SK-N-SH (cell line): Measurements from ENCODE around the gene MLLT1. TPM values are rescaled to one million over a fixed set of nuclear protein-coding genes. Genes with fewer than 3 reads are reported as not detected.
"Not testable (repeated sequence)": the region's sequence is repeated elsewhere in the genome, so short reads cannot be mapped to it uniquely, and the experiment has no call there.

Source experiments
- CTCF ChIA-PET: fragments of 300-600, 350-600 bp; formaldehyde crosslinking; extraction: SDS; loops from one replicate; lab custom pipeline; 2021; lab: Yijun Ruan, JAX
- POLR2A ChIA-PET: fragments of 350-600 bp; sonication (Branson Sonifier 250); formaldehyde crosslinking; extraction: SDS; loops from one replicate; lab custom pipeline; 2020; ENCODE audit warnings: antibody characterized with exemption, inconsistent platforms; lab: Yijun Ruan, JAX
- DNase-seq: peaks from one replicate; pipeline ENCODE4 v3.0.0; 2012
- H2AFZ ChIP-seq: fragments of 200-600 bp; sonication (generic); 2 replicates; pipeline ENCODE4 v1.8.1; 2016; ENCODE audit warnings: antibody characterized with exemption, mild to moderate bottlenecking, low read depth
- H3F3A ChIP-seq: fragments of 200-600 bp; sonication (generic); replicated peaks from 2 replicates; pipeline ENCODE3; 2016; ENCODE audit warnings: antibody characterized with exemption, mild to moderate bottlenecking; ENCODE audit not compliant: insufficient read depth
- H3K27ac ChIP-seq, 2 experiments: fragments of 200-500 bp in 1 of 2; fragments of 200-600 bp in 1 of 2; sonication (Bioruptor generic) in 1 of 2; sonication (generic), shearing (Covaris generic) in 1 of 2; 2 replicates each; pipeline versions ENCODE4 v1.5.1 to v1.6.1; 2014 to 2016; ENCODE audit warnings: low read depth in 2 of 2, inconsistent platforms in 1 of 2, low read length in 1 of 2, mild to moderate bottlenecking in 1 of 2, mixed read lengths in 1 of 2
- H3K27me3 ChIP-seq: fragments of 200-600 bp; sonication (generic), shearing (Covaris generic); 2 replicates; pipeline ENCODE4 v1.6.1; 2016; ENCODE audit warnings: mixed run types; ENCODE audit not compliant: insufficient read depth
- H3K36me3 ChIP-seq, 2 experiments: fragments of 200-500 bp in 1 of 2; fragments of 200-600 bp in 1 of 2; sonication (Bioruptor generic) in 1 of 2; sonication (generic) in 1 of 2; replicated peaks in 1 of 2; 2 replicates each; pipeline versions ENCODE3 to v1.5.1; 2014 to 2016; ENCODE audit warnings: low read length in 1 of 2, mild to moderate bottlenecking in 1 of 2; ENCODE audit not compliant: insufficient read depth in 2 of 2, control insufficient read depth in 1 of 2
- H3K4me1 ChIP-seq, 2 experiments: fragments of 200-500 bp in 1 of 2; fragments of 200-600 bp in 1 of 2; sonication (Bioruptor generic) in 1 of 2; sonication (generic), shearing (Covaris generic) in 1 of 2; 2 replicates each; pipeline versions ENCODE4 v1.5.1 to v1.6.1; 2014 to 2016; ENCODE audit warnings: low read depth in 1 of 2, low read length in 1 of 2, mixed run types in 1 of 2; ENCODE audit not compliant: insufficient read depth in 2 of 2, control insufficient read depth in 1 of 2
- H3K4me2 ChIP-seq: fragments of 200-600 bp; sonication (generic), shearing (Covaris generic); 2 replicates; pipeline ENCODE4 v1.6.1; 2017; ENCODE audit warnings: mixed run types
- H3K4me3 ChIP-seq, 2 experiments: fragments of 200-500 bp in 1 of 2; fragments of 200-600 bp in 1 of 2; sonication (Bioruptor generic) in 1 of 2; sonication (generic), shearing (Covaris generic) in 1 of 2; 2 replicates each; pipeline versions ENCODE4 v1.5.1 to v1.8.1; 2014 to 2016; ENCODE audit warnings: low read depth in 2 of 2, inconsistent platforms in 1 of 2, low read length in 1 of 2, mild to moderate bottlenecking in 1 of 2, mixed read lengths in 1 of 2, moderate library complexity in 1 of 2
- H3K79me2 ChIP-seq: fragments of 200-600 bp; sonication (generic); 2 replicates; pipeline ENCODE4 v1.8.1; 2017; ENCODE audit warnings: mild to moderate bottlenecking; ENCODE audit not compliant: insufficient read depth
- H3K9ac ChIP-seq: fragments of 200-600 bp; sonication (generic); 2 replicates; pipeline ENCODE4 v1.6.1; 2017; ENCODE audit warnings: mixed run types
- H3K9me2 ChIP-seq: fragments of 200-600 bp; sonication (generic); 2 replicates; pipeline ENCODE4 v1.6.1; 2017; ENCODE audit warnings: mixed run types
- H3K9me3 ChIP-seq: fragments of 200-600 bp; sonication (generic); 2 replicates; pipeline ENCODE4 v1.6.1; 2017; ENCODE audit warnings: mixed run types, mild to moderate bottlenecking, moderate library complexity
- H4K20me1 ChIP-seq: fragments of 200-600 bp; sonication (generic); 2 replicates; pipeline ENCODE4 v1.6.1; 2017; ENCODE audit warnings: mild to moderate bottlenecking, mixed run types; ENCODE audit not compliant: insufficient read depth
- GABPA ChIP-seq: IDR thresholded peaks from 2 replicates; pipeline ENCODE4 v1.4.0; 2012; ENCODE audit warnings: low read depth, mild to moderate bottlenecking
- NFIC ChIP-seq: IDR thresholded peaks from 2 replicates; pipeline ENCODE4 v1.4.0; 2012; ENCODE audit warnings: borderline replicate concordance
- RAD21 ChIP-seq: IDR thresholded peaks from 2 replicates; pipeline ENCODE4 v1.6.1; 2012; ENCODE audit warnings: mild to moderate bottlenecking, low read length
- RCOR1 ChIP-seq: fragments of 150-350 bp; IDR thresholded peaks from 2 replicates; pipeline ENCODE4 v1.6.1; 2017; ENCODE audit warnings: antibody characterized with exemption, low read length
- RXRA ChIP-seq: IDR thresholded peaks from 2 replicates; pipeline ENCODE4 v1.4.0; 2012; ENCODE audit warnings: low read depth, mild to moderate bottlenecking, borderline replicate concordance
- SIN3A ChIP-seq: IDR thresholded peaks from 2 replicates; pipeline ENCODE4 v1.6.1; 2012; ENCODE audit warnings: low read depth, mild to moderate bottlenecking, low read length, moderate library complexity, borderline replicate concordance
- TEAD4 ChIP-seq: IDR thresholded peaks from 2 replicates; pipeline ENCODE4 v1.4.0; 2012; ENCODE audit warnings: mild to moderate bottlenecking, borderline replicate concordance; ENCODE audit not compliant: insufficient read depth
- USF1 ChIP-seq: IDR thresholded peaks from 2 replicates; pipeline ENCODE4 v1.4.0; 2012; ENCODE audit warnings: low read depth, borderline replicate concordance
- WGBS: methylation state at CpG from one replicate; pipeline ENCODE4 v1.1.6; 2017; ENCODE audit warnings: low lambda C conversion rate; 5-methylcytosine and 5-hydroxymethylcytosine counted together
- polyA plus RNA-seq, 3 experiments: library from polyadenylated mRNA; depleted of rRNA; stranded (reverse); fragments of >200 nt; gene quantifications; 2 replicates each; pipeline ENCODE4 v1.2.3, GENCODE V29; 2012
- TF ChIP-seq, protein P1 (sequence below): IDR thresholded peaks from 2 replicates; pipeline ENCODE4 v1.6.1; 2012; ENCODE audit warnings: mild to moderate bottlenecking, low read depth, low read length, moderate library complexity

The MLLT1 gene
- polyA plus RNA-seq, 1 of the 3 experiments (the other 2 are of a cell fraction) = 19.0 TPM

DNA sequence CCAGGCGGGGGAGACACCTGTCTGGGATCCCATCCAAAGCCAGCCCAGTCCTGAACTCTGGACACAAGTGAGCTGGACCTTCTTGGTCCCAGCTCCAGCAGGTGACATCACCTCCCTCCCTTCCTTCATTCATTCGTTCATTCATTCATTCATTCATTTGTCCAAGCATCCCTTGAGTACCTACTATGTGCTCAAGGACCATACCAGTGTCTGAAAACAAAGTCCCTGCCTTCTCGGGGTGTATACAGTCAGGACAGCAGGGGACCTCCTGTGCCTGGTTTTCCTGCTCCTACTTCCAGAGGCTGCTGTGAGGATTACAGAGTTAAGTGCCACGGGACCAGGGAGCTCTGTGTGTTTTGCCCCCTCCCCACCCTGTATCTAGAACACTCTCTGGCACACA is 39.6 kb upstream of the MLLT1 start:
- CTCF ChIA-PET = interaction anchor here (0.8 to 1.4 kb wide), 2 partner anchors 19 to 271 kb away, joined by 3 read pairs; no protein-coding TSS in a partner anchor
- WGBS = 0% methylated on average over 3 of the region's 4 CpGs
- Histone ChIP-seq H3K9me3 (no peaks in the 10 kb centered on the region), H4K20me1 (no peaks in the 10 kb centered on the region), H3K27ac (no peak overlapping the region), H2AFZ (no peak overlapping the region), H3K4me3 (no peak overlapping the region), H3K36me3 (no peaks in the 10 kb centered on the region), H3K4me1 (no peaks in the 10 kb centered on the region), H3K9me2 (no peaks in the 10 kb centered on the region), H3K9ac (no peak overlapping the region), H3K27me3 (peaks cover 38% of the 10 kb centered on the region), H3F3A (no peaks in the 10 kb centered on the region), H3K4me2 (no peak overlapping the region), H3K79me2 (no peaks in the 10 kb centered on the region)
- no peak for DNase-seq
- POLR2A ChIA-PET = no interaction called here
- no peak for TF ChIP-seq SIN3A
- no peak for TF ChIP-seq RAD21
- TF ChIP-seq RXRA = no peak
- no peak for TF ChIP-seq USF1
- TF ChIP-seq NFIC = no peak
- TF ChIP-seq GABPA = no peak
- TF ChIP-seq, protein P1, sequence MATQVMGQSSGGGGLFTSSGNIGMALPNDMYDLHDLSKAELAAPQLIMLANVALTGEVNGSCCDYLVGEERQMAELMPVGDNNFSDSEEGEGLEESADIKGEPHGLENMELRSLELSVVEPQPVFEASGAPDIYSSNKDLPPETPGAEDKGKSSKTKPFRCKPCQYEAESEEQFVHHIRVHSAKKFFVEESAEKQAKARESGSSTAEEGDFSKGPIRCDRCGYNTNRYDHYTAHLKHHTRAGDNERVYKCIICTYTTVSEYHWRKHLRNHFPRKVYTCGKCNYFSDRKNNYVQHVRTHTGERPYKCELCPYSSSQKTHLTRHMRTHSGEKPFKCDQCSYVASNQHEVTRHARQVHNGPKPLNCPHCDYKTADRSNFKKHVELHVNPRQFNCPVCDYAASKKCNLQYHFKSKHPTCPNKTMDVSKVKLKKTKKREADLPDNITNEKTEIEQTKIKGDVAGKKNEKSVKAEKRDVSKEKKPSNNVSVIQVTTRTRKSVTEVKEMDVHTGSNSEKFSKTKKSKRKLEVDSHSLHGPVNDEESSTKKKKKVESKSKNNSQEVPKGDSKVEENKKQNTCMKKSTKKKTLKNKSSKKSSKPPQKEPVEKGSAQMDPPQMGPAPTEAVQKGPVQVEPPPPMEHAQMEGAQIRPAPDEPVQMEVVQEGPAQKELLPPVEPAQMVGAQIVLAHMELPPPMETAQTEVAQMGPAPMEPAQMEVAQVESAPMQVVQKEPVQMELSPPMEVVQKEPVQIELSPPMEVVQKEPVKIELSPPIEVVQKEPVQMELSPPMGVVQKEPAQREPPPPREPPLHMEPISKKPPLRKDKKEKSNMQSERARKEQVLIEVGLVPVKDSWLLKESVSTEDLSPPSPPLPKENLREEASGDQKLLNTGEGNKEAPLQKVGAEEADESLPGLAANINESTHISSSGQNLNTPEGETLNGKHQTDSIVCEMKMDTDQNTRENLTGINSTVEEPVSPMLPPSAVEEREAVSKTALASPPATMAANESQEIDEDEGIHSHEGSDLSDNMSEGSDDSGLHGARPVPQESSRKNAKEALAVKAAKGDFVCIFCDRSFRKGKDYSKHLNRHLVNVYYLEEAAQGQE = no peak
- TF ChIP-seq RCOR1 = no peak
- no peak for TF ChIP-seq TEAD4

- Histone ChIP-seq H2AFZ (no peak overlapping the region), H4K20me1 (no peaks in the 10 kb centered on the region), H3F3A (no peaks in the 10 kb centered on the region), H3K4me2 (no peak overlapping the region), H3K9me2 (no peaks in the 10 kb centered on the region), H3K4me3 (no peak overlapping the region), H3K27me3 (peaks cover 32% of the 10 kb centered on the region), H3K27ac (no peak overlapping the region), H3K9ac (no peak overlapping the region), H3K9me3 (no peaks in the 10 kb centered on the region), H3K36me3 (no peaks in the 10 kb centered on the region), H3K4me1 (no peaks in the 10 kb centered on the region), H3K79me2 (no peaks in the 10 kb centered on the region)
- ChIA-PET POLR2A (no interaction called here), CTCF (interaction anchor here (1.4 kb wide), 1 partner anchor 19 kb away, joined by 3 read pairs; no protein-coding TSS in a partner anchor)
- TF ChIP-seq, protein P1 = no peak
- no peak for DNase-seq
- 11% methylated on average over 5 of the region's 5 CpGs for WGBS
Observed at GRCh38 chr19:6318772-6319171, 39.0 kb upstream of the MLLT1 start.

GRCh38 chr19:6315646-6316045 is 35.9 kb upstream of the MLLT1 start:
- H3K9me2 ChIP-seq, H3K9me3 ChIP-seq, H3K4me2 ChIP-seq, POLR2A ChIA-PET, H3F3A ChIP-seq, H3K27ac ChIP-seq, H4K20me1 ChIP-seq, H3K79me2 ChIP-seq, H3K4me1 ChIP-seq, H2AFZ ChIP-seq, H3K4me3 ChIP-seq, H3K36me3 ChIP-seq, CTCF ChIA-PET, H3K9ac ChIP-seq, DNase-seq: not testable (repeated sequence)
- H3K27me3 ChIP-seq = peaks cover 31% of the 10 kb centered on the region
- 27% methylated on average over 5 of the region's 5 CpGs for WGBS
